Stimulated activated CD4-positive, alpha-beta T cell treated with anti-CD3 and anti-CD28 coated beads, TNF-alpha, amount 100 ng/mL, for 48 hours (primary cell): ENCODE measurements around the gene JMJD6.
A peak's percentile ranks its signal among the peaks of the same experiment; 100 is the strongest.
"Not testable (repeated sequence)": the region's sequence is repeated elsewhere in the genome, so short reads cannot be mapped to it uniquely, and the experiment has no call there.

ENCODE experiments used
- DNase-seq, 3 donors: peaks; one replicate each; pipeline ENCODE4 v3.0.0-alpha.2; 2020; ENCODE audit warnings: low read depth in 3 of 3

JMJD6 gene

DNA sequence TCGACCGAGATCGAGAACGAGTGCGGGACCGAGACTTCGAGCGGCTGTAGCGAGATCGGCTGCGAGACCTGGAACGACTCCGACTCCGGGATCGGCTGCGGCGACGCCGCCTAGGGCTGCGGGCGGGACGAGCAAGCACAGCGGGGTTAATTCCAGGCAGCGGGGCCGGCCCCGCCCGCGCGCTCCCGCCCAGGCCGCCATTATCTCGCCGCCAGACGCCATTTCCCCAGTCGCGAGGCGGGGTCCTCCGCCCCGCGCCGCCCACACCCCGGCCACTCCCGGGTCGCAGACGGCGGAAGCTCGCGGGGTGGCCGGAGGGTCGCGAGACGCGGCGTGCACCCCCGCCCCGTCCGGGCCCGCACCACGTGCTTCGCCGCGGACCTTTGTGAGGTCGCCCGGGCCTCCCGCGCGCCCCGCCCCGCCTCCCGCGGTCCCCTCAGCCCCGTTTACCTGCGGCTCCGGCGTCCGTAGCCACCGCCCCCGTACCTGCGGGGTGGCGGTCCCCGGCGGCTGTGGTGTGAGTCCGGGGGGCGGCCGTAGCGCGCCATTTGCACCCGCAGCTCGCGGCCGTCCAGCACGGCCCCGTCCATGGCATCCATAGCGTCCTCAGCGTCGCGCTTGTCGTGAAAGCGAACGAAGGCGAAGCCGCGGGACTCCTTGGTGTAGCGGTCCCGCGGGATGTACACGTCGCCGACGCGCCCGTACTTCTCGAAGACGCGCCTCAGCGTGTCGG is 10.1 kb upstream of the JMJD6 start:
- DNase-seq: peak in 1 of 3 donors; percentile 50

DNA sequence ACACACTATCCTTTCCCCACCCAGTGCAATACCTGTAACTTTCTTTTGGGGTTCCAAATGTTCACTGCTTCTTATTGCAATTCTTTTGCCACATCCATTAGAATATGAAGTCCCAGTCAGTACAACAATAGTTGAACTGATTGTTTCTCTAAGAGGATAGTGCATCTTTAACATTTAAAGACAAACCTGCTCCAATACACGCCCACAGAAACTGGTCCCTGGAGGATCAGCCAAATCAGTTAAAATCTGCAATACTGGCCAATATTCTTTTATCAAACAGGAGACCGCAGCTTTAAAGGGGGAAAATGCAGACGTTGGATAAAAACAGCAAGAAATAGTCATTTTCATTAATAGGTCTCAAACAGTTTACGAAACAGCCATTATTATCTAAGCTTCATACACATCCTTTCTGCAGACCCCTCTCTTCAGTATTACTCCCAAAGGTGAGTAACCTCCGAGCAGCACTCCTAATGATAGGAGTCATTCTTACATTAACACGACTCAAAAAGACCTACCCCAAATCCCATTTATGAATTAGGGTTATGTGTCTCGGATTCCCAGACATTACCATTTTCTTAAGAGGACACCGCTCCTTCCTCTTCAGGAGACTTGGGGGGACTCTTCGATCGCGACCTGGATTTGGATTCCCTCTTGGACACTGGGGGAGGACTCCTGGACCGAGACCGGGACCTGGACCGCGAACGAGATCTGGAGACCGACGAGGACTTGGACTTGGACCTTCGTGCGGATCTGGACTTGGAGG is 9.4 kb upstream of the JMJD6 start:
- no peak for DNase-seq

- no peak for DNase-seq
Measured at GRCh38 chr17:76735006-76735405, 8.6 kb upstream of the JMJD6 start.

- DNase-seq: no peak
Measured at GRCh38 chr17:76734080-76734840, 7.9 kb upstream of the JMJD6 start.

- DNase-seq: no peak
Measured at GRCh38 chr17:76733618-76733957, 7.2 kb upstream of the JMJD6 start.

- DNase-seq: no peak
Measured at GRCh38 chr17:76732734-76733617, 6.6 kb upstream of the JMJD6 start.

GRCh38 chr17:76731800-76732733 is 5.7 kb upstream of the JMJD6 start:
- DNase-seq: not testable (repeated sequence)

GRCh38 chr17:76727745-76728456 is 1.5 kb upstream of the JMJD6 start:
- no peak for DNase-seq

- peak in 2 of 3 donors; percentile 68 to 76 for DNase-seq
Measured at GRCh38 chr17:76726776-76727718, 641 bp upstream of the JMJD6 start, which contains the start of gene METTL23. Gene METTL23, plus strand, starts transcription at chr17:76726839. Its CDS starts 2,872 bp downstream, at chr17:76729711.

GRCh38 chr17:76725580-76726230 is 701 bp downstream of the JMJD6 start:
- DNase-seq: peak in 1 of 3 donors; percentile 76

GRCh38 chr17:76723812-76724211 is 2.6 kb downstream of the JMJD6 start:
- DNase-seq: no peak

DNA sequence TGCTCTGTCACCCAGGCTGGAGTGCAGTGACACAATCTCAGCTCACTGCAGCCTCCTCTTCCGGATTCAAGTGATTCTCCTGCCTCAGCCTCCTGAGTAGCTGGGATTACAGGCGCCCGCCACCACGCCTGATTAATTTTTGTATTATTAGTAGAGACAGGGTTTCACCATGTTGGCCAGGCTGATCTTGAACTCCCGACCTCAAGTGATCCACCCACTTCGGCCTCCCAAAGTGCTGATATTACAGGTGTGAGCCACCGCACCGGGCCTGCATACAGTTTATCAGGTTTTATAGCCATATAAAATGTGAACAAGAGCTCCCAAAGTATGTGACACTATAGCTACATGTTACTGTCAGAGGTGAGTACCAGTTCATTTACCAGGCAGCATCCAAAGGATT is 3.4 kb downstream of the JMJD6 start:
- not testable (repeated sequence) for DNase-seq

DNA sequence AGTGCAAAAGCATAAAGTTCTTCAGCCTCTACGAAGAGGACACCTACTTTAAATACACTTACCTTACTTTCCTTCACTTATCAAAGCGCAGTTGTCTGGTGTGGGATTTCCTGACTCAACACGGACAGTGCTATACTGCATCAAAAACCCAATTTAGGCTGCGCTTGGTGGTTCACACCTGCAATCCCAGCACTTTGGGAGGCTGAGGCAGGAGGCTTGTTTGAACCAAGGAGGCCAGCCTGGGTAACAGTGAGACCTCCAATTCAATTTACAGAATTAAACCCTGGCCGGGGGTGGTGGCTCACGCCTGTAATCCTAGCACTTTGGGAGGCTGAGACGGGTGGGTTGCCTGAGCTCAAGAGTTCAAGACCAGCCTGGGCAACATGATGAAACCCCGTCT is 4.1 kb downstream of the JMJD6 start:
- no peak for DNase-seq

DNA sequence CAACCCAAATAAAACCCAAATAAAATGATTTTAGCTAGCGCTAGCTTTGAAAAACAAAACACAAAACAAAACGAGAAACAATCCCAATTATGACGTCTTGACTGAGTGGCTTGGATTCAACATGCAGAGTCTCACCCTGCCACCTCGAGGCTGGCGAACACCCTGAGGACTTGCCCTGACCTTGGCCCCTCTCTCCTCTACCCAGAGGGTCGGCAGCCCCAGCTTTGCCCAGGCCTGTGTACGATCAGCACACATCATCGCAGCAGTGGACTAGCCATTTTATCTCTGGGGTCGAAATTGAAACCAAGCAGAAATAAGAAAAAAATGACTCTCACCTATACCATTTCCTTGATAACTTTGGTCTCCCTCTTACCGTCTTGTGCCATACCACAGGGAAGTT is 4.9 kb downstream of the JMJD6 start:
- no peak for DNase-seq

- no peak for DNase-seq
Measured at GRCh38 chr17:76720941-76721340, 5.5 kb downstream of the JMJD6 start.

- no peak for DNase-seq
Measured at GRCh38 chr17:76720211-76720610, 6.2 kb downstream of the JMJD6 start.

GRCh38 chr17:76718516-76718915 is 7.9 kb downstream of the JMJD6 start:
- no peak for DNase-seq

- DNase-seq: no peak
Measured at GRCh38 chr17:76716839-76717215, 9.6 kb downstream of the JMJD6 start.
